ENCODE measurements around the gene SMS.

- TF ChIP-seq CTCF (IDR thresholded peaks at IDR 0.05) (no peak), REST (IDR thresholded peaks at IDR 0.05; ENCODE audit: insufficient read depth in 1 of 2, low read depth in 2 of 2, low read length in 1 of 2) (no peak)
These were observed 9.5 kb upstream of the SMS start for GRCh38 chrX:21930986-21931385.
